GM19193 (cell line): ENCODE results near the gene SCN8A.

Source experiments
- POLR2A ChIP-seq: IDR thresholded peaks from 4 replicates; pipeline ENCODE4 v1.6.1; 2011; ENCODE audit not compliant: insufficient read depth, insufficient read length; ENCODE audit errors: extremely low read depth

Gene SCN8A

DNA sequence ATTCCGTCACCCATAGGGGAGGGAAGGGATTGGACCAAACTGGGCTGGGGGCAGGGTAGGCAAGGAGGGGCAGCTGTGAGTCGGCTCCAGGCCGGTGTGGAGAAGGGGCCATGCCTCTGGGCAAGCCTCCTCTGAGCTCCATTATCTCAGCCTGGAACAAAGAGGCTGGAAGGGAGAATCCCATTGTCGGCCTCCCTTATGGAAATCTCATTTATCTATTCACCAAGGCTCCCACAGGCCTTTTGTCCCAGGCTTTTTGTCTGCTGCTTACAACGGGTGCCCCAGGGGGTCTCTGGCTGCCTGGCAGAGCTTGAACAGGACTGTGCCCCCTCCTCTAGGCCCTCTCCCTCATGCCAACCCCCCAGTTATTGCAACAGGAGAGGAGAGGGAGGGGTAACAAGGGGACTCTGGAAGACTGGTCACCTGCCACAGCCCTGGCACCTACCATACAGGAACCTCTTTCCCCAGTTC lies 238.0 kb downstream of the SCN8A start:
- no peak for TF ChIP-seq POLR2A

DNA sequence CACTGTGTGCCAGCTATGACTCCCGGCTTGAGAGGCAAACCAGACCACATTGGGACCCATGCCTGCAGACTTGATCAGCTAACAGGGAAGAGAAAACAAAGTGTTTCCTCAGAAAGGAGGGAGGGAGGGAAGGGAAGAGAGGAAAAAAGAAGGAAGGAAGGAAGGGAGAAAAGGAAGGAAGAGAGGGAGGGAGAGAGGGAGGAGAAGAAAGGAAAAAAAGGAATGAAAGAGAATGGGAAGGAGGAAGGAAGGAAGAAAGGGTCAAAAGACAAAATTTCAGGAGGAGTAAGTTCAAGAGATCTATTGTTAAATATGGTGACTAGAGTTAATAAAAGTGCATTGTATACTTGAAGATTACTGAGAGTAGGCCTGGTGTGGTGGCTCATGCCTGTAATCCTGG lies 238.6 kb downstream of the SCN8A start:
- TF ChIP-seq POLR2A, result no peak

DNA sequence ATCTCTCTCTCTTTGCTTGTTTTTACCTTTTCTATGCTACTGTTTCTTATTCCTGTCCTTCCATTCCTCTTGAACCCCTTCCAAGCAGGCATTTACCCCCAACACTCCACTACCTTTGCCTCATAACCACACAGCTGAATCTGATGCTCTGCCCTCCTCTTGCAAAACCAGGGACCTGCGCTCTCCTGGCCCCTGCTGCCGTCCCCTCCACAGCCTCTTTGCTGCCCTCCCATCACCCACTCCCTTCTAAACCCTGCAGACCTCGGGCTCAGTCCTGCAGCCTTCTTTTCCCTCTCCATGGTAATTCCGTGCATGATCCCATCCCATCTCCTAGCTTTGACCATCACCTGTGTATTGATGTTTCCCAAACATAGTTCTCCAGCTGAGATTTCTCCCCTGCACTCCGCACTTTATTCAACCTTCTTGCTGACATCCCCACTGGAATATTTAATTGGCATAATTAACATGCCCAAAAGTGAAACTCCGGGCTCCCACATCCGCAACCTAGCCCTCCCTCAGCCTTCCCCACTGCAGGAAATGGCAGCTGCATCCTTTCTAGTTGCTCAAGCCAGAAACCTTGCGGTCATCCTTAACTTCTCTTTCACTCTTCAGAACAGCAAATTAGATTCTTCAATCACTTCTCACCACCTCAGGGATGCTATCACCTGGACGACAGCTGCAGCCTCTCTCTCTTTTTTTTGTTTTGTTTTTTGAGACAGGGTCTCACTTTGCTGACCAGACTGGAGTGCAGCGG lies 241.5 kb downstream of the SCN8A start:
- no peak for TF ChIP-seq POLR2A

DNA sequence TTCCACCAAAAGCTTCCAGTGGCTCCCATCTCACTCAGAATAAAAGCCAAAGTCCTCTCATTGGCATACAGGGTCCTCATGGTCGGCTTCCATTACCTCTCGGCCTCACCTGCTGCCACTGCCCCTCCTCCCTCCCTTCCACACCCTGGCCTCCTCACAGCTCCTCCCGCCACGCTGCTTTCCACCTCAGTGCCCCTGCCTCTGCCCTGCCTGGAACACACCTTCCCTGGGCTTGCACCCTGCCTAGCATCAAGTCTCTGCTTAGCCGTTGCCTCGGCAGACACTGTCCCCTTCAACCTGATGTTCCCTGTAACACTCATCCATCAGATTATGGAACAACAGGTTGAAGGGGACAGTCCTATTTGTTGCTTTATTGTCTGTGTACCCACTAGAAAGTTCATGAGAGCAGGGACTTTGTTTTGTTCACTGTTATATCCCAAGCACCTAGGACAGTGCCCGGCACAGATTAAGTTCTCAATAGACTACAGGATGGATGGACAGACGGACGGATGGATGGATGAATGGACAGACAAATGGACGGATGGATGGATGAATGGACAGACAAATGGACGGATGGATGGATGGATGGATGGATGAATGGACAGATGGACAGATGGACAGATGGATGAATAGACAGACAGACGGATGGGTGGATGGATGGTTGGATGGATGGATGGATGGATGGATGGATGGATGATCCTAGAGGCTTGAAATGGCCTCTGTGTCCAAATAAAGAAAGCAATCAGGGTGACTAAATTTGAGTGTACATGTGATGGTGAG lies 242.6 kb downstream of the SCN8A start:
- TF ChIP-seq POLR2A, result no peak

DNA sequence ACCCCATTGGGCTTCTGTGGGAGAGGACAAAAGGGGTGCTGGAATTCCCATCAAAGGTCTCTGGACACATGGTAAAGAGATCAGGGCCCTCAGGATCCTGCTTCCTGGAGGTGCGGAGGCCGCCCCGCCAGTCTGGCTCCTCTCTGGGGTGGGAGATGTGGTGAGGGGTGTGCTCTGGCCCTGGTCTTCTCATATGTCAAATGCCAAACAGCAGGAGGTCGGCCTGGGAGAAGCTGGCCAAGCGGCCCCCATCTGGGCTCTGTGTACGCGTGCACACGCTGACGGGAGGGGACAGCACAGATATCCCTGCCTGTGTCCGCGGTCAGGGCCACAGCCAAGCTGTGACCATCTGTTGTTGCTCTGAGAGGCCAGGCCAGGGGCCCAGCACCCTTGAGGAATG lies 243.4 kb downstream of the SCN8A start:
- no peak for TF ChIP-seq POLR2A

DNA sequence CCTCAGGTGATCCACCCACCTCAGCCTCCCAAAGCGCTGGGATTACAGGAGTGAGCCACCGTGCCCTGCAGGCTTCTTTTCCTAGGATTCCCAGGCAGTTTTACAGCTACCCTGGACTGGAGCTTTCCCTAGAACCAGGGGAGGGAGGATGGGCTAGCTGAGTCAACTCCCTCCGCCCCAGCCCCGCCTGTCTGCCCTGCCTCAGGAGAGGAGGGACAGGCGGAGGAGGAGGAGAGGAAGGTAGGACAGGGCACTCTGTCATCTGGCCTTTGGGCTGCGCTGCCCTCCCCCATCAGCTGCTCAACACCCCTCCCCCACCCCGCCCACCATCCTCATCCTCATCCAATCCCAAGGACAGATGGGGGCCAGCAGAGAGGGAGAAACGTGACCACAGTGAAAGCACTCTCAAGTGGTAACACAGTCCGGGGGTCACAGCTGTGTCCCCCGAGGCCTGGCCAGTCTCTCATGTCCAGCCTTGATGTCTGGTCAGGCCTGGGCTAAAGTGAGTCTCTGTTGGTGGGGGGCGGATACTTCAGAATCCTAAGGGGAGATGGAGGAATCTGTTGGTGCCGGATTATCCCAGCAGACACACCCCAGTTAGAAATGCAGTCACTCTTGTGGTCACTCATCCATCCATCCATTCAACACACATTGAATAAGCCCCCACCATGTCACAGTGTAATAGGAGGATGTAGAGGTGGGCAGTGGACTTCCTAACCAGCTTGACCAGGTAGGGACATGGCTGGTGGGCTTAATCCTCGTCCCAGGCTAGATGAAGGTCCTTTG lies 245.2 kb downstream of the SCN8A start:
- no peak for TF ChIP-seq POLR2A

DNA sequence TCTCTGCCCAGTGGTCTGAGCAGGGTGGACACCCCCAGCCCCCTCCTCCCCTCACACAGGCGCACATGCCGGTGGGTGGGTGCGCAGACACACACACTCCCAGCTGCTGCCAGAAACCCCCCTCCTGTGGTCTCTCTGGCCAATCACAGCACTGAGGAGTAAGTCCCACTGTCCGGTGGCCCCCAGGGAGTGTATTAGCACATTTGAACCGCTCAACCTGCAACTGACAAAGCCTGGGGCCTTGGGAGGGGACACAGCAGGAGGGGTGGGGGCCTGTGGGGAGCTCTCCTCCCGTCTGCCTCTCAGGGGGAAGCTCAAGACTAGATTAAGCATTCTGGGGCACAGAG lies 245.8 kb downstream of the SCN8A start:
- TF ChIP-seq POLR2A, result no peak

DNA sequence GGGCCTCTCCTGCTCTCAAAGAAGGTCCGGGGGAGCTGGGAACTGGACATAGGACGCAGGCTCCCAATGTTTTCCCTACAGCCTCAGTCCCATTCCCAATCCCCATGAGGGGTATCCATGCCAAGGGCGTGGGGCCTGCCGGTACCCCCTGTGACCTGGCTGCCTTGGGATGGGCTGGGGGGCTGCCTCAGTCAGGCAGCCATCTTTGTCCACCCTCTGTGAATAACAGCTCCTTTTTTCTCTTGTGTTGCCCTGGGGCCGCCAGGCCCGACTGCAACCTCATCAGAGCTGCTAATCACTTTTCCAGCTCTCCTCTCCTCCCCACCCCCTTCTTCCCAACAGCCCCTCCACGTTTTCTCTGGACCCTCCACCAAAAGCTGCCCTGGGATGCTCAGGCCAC lies 246.3 kb downstream of the SCN8A start:
- no peak for TF ChIP-seq POLR2A

DNA sequence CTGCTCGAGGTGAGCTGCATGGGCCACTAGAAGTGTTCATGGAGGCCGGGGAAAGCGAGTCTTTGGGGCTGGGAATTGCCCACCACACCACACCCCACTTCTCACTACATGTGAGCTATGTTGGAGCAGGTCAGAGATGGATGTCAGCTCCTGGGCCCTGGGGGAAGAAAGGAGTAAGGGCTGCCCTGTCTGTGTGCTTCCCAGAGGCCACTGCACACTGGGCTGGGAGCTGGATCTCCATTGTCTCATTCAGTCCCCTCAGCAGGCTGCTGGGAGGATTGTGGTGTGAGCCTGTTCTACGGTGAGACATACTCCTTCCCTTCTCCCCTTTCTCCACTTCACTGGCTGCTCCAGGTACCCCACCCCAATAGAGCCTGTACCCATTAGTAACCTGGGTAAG lies 247.0 kb downstream of the SCN8A start:
- TF ChIP-seq POLR2A, result no peak

DNA sequence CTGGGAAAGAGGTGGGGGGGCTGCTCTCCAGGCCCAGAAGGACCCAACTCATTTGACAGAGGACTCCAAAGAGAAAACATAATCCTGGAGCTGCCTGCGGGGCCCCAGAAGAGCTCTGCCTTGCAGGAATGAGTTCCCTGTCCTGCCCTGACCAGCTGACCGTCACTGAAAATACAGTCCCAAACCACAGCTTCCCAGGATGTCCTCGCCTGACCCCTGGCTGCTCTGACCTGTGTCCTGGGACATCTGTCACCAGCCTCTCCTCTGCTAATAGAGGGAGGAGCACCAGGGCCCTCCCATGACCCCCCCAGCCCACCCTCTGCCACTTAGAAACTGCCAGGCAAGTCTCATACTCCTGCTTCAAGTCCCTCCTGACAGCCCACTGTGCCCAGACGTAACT lies 247.7 kb downstream of the SCN8A start:
- TF ChIP-seq POLR2A, result no peak

DNA sequence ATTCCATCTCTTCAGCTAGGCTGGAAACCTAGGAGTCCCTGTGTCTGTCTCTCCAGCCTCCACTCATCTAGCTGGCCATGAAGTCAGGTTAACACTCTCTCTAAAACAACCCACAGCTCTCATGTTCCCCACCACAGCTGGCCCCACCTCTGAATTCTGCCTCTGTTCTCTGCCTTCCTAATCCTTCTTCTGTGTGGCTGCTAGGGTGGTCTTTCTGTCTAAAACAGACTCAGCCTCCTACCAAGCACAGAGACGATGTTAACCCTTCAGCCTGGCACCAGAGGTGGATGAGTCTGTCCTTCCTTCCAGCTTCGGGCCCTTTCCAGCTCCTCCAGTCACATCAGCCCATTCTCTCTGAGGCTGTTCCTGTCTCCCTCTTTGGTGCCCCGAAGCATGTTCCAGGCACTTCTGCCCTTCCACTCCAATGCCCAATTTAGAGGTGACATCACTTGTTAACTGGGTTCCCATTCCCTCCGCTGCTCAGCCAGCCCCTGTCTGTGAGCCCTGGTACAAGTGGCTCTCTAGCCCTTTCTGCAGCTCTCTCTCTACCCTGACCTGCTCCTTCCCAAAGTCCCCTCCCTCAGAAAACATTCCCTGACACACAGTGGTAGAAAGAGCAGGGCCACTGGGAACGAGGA lies 248.4 kb downstream of the SCN8A start:
- TF ChIP-seq POLR2A, result no peak

DNA sequence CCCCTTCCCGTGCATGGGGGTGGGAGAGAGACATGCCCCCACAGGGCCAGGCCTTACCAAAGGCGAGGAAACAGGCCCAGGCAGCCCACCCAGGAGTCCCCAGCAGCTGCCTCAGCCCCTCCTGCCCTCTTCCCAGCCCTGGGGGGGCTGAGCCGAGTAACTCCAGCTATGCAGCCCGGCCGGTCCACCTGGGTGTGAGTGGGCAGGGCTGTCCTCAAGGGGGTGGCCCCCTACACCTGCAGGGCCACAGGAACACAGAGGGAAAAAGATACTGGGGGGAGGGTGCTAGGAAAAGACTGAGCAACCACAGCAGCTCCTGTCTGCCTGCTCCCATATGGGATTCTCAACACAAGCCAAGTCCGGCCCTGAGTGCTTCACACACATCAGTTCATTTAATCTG lies 249.9 kb downstream of the SCN8A start:
- TF ChIP-seq POLR2A, result no peak

DNA sequence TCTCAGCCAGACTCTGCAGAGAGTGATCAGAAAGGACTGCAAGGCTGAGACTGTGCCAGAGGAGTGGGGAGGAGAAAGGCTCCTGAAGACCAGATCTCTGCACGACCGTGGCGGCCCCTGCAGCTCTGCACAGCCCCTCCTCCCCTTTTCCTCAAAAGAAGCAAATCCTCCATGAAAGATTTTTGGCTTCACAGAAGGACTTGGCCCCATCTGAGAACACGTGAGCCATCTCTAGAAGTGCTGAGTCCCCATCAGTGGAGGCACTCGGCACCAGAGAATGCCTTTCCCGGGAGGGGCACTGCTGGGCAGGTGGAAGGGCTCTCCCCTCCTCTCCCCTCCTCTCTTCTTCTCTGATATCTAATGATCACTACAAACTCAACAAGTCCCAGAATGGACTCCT lies 250.7 kb downstream of the SCN8A start:
- no peak for TF ChIP-seq POLR2A

DNA sequence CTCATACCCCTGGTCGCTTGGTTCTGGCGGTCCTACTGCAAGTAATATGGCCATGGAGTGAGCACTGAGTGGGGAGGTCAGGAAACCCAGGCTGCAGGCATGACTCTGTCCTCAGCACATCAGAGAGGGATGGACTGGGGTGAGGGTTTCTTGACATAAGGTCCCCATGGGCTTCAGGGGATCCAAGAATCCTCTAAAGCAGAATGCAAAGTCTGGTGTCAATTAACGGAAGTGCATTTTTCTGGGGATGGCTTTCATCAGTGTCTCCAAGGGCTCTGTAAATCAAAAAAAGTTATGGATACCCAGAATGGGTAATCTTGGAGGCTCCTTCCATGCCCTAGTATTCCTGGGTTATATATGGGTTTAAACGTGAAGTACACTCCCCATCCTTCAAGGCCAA lies 253.8 kb downstream of the SCN8A start:
- TF ChIP-seq POLR2A, result no peak

DNA sequence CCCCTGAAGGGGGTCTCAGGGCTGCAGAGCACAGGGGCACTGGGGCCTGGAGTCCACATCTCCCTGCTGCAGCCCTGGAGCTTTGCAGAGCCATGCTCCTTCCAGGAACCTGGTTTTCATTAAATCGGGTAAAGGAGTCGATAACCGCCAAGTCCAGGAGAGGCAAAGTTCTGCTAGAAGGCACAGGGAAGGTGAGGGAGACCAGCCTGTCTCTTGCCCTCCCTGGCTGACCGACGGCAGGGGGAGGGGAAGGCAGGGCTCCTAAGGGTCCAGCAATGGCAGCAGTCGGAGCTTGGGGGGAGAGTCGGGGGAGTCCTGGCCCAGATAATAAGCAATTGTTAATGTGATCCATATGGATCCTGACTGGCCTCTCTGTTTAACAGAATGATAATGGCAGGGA lies 254.4 kb downstream of the SCN8A start:
- TF ChIP-seq POLR2A, result no peak

DNA sequence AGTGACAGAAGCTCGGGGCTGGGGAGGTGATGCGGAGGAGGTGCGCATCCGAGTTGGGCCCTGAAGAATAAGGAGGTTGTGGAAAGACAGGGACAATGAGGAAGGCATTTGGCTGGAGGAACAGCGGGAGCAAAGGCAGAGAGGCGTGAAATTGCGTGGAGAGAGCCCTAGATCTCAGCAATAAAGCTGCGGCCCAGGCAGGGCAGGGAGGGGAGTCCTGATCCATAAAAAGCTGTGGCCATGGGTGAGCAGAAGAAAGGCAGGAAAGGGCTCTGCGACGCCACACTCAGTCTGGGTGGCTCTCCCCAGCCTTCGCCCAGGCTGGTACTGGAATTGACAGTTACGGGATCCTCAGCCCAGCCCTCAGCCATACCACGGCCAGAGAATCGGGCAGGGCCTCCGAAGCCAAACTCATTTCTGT lies 255.2 kb downstream of the SCN8A start:
- TF ChIP-seq POLR2A, result no peak
